GM11168 (cell line): Measurements from ENCODE around the gene ME3.
"Not testable (repeated sequence)": the region's sequence is repeated elsewhere in the genome, so short reads cannot be mapped to it uniquely, and the experiment has no call there.

Experiments used
- in situ Hi-C: fragments of 300-500 bp; cut with MboI; formaldehyde crosslinking; loops from one replicate; pipeline ENCODE4 v1.12.0; 2022; ENCODE audit warnings: low sequenced_read_pairs; ENCODE audit not compliant: unreplicated experiment

ME3 gene

DNA sequence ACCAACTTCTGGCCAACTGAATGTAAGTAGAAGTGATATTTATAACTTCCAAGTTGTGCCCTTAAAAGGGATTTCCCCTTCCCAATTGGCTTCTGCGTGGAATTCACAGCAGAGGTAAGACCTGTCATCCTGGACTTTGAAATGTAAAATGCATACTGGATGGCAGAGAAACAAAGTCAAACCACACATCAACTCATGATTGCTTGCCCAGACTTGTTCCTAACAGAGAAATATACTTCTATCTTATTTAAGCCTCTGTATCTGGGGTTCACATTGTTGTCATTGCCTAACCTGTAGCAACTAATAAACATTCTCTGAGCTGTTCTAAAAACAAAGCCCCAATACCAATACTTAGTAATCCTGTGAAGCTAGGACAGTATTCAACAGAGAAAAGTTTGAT, 6.2 kb downstream of the ME3 start:
- in situ Hi-C loops = no loop called here

DNA sequence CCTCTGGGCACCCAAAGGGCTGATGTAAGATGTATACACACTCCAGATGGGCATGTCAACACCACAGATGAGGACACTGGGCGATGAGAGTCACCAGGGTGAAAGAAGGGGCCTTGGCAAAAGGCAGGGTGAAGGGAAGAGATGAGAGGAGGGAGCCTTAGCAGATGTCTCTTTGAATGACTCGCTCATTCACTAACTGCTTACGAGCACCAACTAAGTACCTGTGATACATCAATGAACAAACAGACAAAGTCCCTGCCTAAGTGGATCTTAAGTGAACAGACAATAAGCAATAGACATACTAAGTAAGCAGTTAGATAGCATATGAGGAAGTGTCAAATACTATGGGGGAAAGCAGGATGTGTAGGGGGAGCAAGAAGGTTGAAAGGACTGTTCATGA, 7.5 kb downstream of the ME3 start:
- in situ Hi-C loops = no loop called here

GRCh38 chr11:86663761-86664160, 8.7 kb downstream of the ME3 start:
- in situ Hi-C loops = no loop called here

DNA sequence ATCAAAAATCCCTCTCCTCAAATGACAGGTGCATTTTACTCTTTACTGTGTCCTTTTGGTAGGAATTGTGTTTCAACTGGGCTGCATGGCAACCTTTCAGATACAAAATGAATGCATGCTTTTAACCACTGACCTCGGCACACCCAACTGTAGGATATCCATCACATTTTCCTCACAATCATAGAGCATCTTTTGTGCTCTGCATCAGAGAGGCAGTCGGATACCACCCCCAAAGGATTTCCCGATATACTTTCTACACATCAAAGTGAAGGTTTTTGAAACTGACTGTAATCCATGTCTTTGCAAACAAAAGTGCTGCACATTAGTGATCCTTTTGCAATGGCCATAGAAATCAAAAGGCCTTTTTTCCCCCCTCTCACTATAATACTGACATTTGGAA, 9.1 kb downstream of the ME3 start:
- in situ Hi-C loops = no loop called here

- in situ Hi-C loops = no loop called here
Measured at GRCh38 chr11:86660736-86661135, 11.7 kb downstream of the ME3 start.

GRCh38 chr11:86660088-86660487, 12.3 kb downstream of the ME3 start:
- in situ Hi-C loops = no loop called here

DNA sequence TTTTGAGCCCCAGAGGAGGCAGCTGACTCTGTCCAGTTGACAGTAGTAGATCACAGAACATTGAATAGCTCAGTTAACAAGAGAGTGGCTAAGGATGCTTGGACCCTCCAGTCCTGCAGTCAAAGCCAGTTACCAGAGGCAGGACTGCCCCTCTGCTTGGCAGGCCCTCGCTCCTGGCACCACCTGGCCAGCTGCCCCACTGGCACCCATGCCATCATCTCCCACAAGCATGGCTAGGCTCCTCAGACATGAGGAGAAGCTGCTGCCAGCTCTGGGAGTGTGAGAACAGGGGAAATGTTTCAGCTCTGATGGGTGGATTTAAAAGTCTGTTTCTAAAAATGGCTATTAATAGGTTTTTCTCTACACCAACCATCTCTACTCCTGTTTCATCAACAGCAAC, 13.9 kb downstream of the ME3 start:
- in situ Hi-C loops = no loop called here

GRCh38 chr11:86645212-86645611, 27.2 kb downstream of the ME3 start:
- in situ Hi-C loops = not testable (repeated sequence)

DNA sequence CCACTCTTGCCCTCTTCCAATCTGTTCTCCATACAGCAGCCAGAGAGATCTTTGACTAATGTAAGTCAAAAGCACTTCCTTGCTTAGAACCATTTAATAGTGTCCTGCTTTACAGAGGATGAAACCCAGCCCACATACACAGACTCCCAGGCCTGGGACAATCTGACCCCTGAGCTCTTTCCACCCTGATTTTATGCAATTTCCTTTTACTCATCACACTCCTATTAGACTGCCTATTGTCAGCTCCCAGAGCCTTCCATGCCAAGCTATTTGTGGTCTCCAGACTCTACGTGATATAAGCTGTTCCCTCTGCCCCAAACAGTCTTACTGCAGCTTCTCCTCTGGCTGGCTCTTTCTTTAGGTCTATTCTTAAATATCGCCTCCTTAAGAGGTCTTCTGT, 28.1 kb downstream of the ME3 start:
- in situ Hi-C loops = no loop called here

- in situ Hi-C loops = no loop called here
Measured at GRCh38 chr11:86641537-86642261, 30.7 kb downstream of the ME3 start.

- in situ Hi-C loops = no loop called here
Measured at GRCh38 chr11:86639137-86639536, 33.3 kb downstream of the ME3 start.

DNA sequence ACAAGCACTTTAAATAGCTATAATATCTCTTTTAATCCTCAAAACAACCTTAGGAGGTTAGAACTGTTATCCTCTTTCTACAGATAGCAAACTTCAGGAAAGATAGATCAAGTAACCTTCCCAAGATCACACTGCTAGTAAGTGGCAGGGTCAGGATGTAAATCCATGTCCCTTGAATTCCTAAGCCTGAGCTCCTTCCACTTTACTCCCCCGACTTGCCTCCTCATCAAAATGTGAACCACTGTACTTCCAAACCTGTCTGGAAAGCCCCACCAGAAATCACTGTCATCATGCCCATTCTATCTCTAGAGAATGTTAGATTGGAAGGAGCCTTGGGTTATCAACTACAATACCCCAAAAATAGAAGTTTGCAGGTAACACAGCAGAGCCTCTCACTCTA, 33.7 kb downstream of the ME3 start:
- in situ Hi-C loops = no loop called here

DNA sequence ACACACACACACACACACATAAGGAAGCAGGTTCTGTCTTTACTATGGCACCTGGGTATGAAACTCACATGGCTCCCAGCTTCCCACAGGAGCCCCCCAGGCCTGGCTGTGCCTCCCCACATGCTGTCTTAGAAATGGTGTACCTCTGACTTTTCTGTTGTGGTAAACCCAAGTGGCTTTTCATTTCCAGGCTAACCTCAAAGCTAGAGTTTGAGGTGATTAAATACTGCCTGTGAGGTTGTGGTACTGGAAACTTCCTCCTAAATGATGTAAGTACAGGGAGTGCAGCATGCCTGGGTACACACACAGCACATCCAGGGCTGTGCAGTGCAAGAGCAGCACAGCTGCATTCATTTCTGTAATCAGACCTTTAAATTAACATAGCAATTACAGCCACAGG, 34.4 kb downstream of the ME3 start:
- in situ Hi-C loops = no loop called here

GRCh38 chr11:86636275-86636674, 36.1 kb downstream of the ME3 start:
- in situ Hi-C loops = no loop called here

DNA sequence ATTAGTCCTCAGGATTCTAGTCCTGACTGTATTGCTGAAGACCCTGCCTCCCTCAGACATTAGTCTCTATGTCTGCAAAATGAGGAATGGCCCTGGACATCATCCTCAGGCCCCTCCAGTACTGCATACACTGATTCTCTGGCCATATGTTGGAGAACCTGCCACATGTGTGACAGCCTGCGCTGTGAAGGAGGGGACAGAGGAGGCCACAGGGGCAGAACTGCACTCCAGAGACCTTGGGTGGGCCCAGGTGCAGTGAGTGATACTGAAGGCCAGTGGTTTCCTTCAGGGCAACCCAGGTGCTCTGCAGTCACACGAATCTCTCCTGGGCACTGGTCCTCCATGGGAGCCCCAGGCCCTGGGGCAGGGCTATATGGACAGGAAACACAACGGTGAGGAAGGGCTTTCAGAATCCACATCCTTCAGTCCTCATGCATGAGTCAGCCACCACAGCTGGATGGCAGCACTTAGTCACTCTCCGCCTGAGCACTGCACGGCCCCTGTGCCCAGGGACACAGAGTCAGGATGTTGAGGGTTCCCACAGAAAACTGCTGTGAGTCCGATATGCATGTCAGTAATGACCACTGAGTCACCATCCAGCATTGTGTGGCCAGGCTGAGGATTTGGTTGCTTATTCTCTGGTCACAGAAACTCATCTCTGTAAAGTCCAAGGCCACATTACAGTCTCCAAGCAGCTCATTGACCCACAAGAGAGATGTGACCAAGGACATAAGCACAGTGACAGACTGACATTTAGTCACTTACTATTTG, 39.7 kb downstream of the ME3 start:
- in situ Hi-C loops = no loop called here

DNA sequence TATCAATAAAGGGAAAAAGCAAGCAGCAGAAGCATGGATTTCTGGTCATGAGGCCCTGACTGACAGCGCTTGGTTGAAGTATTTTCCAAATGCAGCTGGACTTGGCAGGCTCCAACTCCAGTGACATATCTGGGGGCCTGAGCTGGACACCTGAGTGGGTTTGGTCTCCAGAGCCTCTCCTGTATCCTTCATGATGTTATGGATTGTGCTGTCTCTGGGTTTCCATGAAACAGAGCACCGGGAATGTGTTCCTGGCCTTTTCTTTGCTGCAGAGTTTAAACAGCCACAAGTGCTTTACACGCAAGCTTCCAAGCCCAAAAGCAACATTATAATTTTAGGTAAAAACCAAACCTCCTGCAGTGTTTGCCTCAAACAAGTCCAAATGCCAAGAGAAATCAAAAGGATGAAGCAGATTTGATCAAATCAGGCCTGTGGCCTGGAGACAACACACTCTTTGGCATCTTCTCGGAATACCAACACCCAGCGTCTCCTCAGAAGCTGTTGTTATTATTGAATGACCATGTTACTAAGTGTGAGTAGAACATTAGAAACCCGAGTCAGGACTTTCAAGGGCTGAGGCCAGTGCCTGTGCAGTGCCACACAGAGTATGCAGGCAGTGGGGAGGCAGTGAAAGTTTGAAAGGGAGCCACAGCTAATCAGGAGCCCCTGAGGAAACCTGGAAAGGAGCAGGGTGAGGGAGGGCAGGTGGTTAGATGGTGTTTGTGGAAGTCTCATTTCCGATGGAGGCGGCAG, 42.0 kb downstream of the ME3 start:
- in situ Hi-C loops = no loop called here

DNA sequence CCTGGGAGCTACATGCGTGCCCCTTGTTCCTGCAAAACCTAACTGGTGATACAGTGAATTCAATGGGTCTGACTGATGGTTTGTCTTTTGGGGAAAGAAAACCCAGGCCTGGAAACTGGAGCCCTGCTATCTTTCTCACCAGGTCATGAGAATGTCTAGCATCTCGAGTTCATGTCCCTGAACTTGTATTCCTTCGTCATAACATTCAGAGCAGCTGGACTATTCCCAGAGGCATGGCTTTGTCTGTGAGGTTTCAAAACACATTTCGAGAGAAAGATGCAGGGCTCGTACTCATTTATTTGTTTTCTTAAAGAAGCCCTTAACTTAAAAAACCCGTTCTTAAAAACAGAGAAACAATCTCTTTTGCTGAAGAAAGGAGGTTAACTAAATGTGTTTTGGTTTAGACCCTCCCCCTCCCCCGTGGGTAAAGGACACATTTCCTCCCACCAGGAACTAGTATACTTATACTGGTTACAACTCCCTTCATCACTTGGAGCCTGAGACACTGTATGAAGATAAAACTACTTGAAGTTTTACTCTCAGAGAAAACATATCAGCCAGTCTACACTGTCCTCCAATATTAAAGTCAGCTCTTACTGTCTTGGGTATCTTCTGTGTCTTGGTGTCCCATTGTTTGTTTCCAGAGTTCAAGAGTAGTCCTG, 43.2 kb downstream of the ME3 start:
- in situ Hi-C loops = no loop called here

GRCh38 chr11:86627776-86628455, 44.5 kb downstream of the ME3 start:
- in situ Hi-C loops = no loop called here

- in situ Hi-C loops = no loop called here
Measured at GRCh38 chr11:86625981-86626380, 46.4 kb downstream of the ME3 start.

- in situ Hi-C loops = no loop called here
Measured at GRCh38 chr11:86625544-86625943, 46.9 kb downstream of the ME3 start.
